Fibroblast of villous mesenchyme (primary cell): ENCODE results near the gene PTGIR. TPM values are rescaled to one million over a fixed set of nuclear protein-coding genes. Genes with fewer than 3 reads are reported as not detected.
"Not testable (repeated sequence)": the region's sequence is repeated elsewhere in the genome, so short reads cannot be mapped to it uniquely, and the experiment has no call there.

Experiments
- DNase-seq: peaks from one replicate; pipeline ENCODE4 v3.0.0-alpha.2; 2010; ENCODE audit warnings: low read depth
- H3K4me3 ChIP-seq: 2 replicates; pipeline ENCODE4 v1.5.1; 2011; ENCODE audit warnings: low read depth, mild to moderate bottlenecking, low read length
- total RNA-seq: library from RNA; depleted of rRNA; stranded (reverse); fragments of >200 nt; gene quantifications from 2 replicates; pipeline ENCODE4 v1.2.3, GENCODE V29; 2012
- TF ChIP-seq, protein P1 (sequence below): IDR thresholded peaks from 2 replicates; pipeline ENCODE4 v1.5.1; 2012; ENCODE audit warnings: low read depth, mild to moderate bottlenecking, low read length; ENCODE audit not compliant: insufficient read depth

Gene PTGIR
- total RNA-seq, 1 donor, result 3.5 TPM

DNA sequence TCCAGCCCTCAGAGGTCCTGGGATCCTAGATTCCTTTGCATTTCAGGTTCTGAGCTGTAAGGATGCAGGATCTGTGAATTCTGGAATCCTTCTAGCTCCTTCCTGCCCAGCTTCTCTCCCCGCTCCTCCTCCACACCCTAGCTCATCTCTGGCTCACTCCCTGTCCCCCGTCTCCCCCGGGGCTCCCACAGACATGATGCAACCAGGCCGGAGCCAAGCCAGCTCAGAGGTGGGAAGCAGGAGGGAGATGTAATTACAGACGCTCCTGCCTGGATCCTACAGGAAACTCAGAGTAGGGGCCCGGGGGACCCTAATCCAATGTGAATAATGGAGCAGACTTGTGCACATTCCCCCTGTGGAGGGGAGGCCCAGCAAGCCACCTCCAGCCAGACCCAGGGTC, 6.6 kb upstream of the PTGIR start:
- no peak overlapping the region for H3K4me3 ChIP-seq
- DNase-seq, result peak; percentile 73
- TF ChIP-seq, protein P1, sequence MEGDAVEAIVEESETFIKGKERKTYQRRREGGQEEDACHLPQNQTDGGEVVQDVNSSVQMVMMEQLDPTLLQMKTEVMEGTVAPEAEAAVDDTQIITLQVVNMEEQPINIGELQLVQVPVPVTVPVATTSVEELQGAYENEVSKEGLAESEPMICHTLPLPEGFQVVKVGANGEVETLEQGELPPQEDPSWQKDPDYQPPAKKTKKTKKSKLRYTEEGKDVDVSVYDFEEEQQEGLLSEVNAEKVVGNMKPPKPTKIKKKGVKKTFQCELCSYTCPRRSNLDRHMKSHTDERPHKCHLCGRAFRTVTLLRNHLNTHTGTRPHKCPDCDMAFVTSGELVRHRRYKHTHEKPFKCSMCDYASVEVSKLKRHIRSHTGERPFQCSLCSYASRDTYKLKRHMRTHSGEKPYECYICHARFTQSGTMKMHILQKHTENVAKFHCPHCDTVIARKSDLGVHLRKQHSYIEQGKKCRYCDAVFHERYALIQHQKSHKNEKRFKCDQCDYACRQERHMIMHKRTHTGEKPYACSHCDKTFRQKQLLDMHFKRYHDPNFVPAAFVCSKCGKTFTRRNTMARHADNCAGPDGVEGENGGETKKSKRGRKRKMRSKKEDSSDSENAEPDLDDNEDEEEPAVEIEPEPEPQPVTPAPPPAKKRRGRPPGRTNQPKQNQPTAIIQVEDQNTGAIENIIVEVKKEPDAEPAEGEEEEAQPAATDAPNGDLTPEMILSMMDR, result no peak

DNA sequence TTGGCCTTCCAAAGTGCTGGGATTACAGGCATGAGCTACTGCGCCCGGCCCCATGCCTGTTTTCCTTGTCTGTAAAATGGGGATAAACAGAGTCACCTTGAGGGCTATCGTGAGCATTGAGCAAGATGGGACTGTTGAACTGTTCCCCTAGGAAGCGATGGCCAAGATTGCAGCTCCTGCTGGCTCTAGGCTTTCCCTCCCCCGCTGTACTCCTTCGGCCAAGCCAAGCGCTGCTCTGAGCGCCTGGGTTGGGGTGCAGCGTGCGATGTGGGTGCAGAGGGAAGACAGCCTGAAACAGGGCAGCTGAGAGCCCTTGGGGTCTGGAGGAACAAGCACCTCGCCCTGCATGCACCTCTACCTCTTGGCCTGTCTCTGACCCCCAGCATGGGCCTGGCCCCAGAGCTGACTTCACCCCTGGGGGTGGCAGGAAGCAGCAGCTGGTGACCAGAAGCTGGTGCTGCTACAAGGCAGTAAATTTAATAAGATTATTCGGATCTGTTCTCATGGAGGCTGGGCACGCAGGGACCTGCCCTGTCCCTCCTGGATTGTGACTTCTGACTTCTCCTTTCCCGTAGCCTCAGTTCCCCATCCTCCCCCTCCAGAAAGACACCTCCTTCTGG, 5.8 kb upstream of the PTGIR start:
- TF ChIP-seq, protein P1, result no peak
- H3K4me3 ChIP-seq, result no peak overlapping the region
- no peak for DNase-seq

DNA sequence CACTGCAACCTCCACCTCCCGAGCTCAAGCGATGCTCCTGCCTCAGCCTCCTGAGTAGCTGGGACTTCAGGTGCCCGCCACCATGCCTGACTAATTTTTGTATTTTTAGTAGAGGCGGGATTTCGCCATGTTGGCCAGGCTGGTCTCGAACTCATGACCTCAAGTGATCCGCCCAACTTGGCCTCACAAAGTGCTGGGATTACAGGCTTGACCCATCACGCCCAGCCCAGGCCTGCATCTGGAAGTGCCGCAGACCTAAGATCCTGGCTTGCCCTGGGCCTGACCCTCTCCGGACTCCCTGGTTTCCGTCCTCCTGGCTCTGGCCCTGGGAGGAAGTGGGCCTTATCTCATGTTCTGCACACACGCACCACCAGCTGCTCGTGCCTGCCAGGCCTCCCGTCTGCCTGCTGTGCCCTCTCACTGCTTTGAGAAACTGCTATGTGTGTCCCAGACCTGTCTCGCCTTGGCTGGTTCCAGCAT, 4.7 kb upstream of the PTGIR start:
- TF ChIP-seq, protein P1, result no peak
- peak; percentile 89 for DNase-seq

DNA sequence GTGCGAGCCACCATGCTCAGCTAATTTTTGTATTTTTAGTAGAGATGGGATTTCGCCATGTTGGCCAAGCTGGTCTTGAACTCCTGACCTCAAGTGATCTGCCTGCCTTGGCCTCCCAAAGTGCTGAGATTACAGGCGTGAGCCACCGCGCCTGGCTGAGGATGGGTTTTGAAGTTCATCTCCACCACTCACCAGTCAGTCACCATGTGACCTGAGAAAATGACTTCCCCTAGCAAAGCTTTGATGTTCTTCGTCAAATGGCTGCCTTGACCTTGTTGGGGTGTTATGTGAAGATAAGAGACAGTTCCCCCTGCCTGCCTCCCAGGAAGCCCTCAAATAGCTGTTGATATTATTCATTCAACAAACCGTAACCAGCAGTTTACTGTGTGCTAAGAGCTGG, 4.1 kb upstream of the PTGIR start:
- H3K4me3 ChIP-seq, DNase-seq: not testable (repeated sequence)

More for the DNA sequence above, 4.7 kb upstream of the PTGIR start:
- no peak overlapping the region for H3K4me3 ChIP-seq

DNA sequence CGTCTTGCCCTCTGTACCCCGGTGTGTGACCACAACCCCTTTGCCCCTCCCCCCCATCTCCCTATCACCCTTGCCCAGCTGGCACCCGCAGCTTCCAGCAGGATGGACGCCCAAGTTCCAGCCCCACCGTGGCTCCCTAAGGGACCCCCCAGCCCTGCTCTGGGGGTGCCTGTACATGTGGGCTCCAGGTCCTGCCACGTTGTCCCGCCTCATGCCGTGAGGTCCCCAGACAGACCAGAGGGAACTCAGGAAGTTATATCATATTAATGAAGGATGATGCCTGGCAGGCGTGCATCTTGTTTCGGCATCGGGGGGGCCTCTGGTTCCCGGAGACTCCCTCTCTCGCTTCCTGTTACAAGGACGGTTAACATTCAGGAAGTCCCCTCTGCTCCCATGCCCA, 1.6 kb upstream of the PTGIR start:
- DNase-seq, result no peak
- H3K4me3 ChIP-seq, result no peak overlapping the region
- TF ChIP-seq, protein P1, result no peak

DNA sequence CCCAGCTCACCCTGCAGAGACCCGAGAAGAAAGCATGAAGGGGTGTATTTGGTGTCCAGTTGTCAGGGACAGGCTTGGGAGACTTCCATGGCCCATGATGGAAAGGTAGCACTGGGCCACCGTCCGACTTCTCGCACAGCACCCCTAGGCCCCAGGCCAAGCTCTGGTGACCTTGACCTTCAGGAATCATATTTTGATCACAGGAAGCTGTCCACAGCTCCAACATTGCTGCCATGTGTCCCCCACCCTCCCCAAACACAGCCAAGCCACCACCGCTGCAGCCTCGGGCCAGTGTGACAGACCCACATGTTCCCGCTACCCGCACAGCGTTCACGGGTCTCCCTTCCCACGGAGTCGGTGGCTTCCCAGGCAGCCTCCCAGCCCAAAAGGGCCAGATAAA, 842 bp upstream of the PTGIR start:
- no peak for DNase-seq
- H3K4me3 ChIP-seq, result no peak overlapping the region
- TF ChIP-seq, protein P1, result no peak

DNA sequence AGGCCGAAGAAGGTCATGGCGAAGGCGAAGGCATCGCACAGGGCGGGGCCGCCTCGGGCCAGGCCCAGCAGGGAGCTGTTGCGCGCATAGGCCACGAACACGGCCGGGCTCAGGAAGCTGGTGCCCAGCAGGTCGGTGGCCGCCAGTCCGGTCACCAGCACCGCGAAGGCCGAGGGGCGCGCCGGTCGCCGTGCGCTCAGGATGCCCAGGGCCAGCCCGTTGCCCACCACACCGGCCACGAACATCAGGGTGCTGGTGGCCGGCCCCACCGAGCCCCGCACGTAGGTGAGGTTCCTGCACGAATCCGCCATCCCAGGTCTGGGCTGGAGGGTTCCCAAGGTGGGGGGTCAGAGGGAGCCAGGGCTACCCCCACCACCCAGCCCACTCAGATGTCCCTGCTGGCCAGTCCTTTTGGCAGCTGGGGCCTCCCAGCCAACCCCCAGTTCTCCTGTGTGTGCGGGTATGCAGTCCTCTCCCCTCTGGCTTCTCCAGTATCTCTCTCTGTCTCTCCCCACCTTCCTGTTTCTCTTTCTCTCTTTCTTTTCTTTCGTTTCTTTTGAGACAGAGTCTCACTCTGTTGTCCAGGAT, 880 bp downstream of the PTGIR start:
- no peak overlapping the region for H3K4me3 ChIP-seq
- DNase-seq, result no peak
- TF ChIP-seq, protein P1, result no peak
